DOHH2 (cell line): ENCODE measurements around the gene AXIN1.

Experiments used
- H3F3A ChIP-seq: fragments of 200-600 bp; sonication (generic), shearing (Covaris generic); 2 replicates; pipeline ENCODE4 v1.6.0; 2016; ENCODE audit warnings: antibody characterized with exemption, mild to moderate bottlenecking; ENCODE audit not compliant: control insufficient read depth, insufficient read depth
- H3K27ac ChIP-seq: fragments of 200-600 bp; sonication (generic); 2 replicates; pipeline ENCODE4 v1.5.1; 2014; ENCODE audit warnings: low read depth, mild to moderate bottlenecking, low read length, moderate library complexity
- H3K27me3 ChIP-seq: fragments of 200-600 bp; sonication (generic); 2 replicates; pipeline ENCODE4 v1.6.1; 2014; ENCODE audit warnings: mild to moderate bottlenecking, low read length, mixed read lengths; ENCODE audit not compliant: control insufficient read depth
- H3K36me3 ChIP-seq: fragments of 200-600 bp; sonication (generic); 2 replicates; pipeline ENCODE4 v1.6.1; 2014; ENCODE audit warnings: mild to moderate bottlenecking, low read length, moderate library complexity, mixed read lengths; ENCODE audit not compliant: control insufficient read depth
- H3K4me1 ChIP-seq: fragments of 200-600 bp; sonication (generic); 2 replicates; pipeline ENCODE4 v1.6.1; 2014; ENCODE audit warnings: mild to moderate bottlenecking, low read length, mixed read lengths; ENCODE audit not compliant: control insufficient read depth
- H3K4me2 ChIP-seq: fragments of 200-600 bp; sonication (generic); 2 replicates; pipeline ENCODE4 v1.6.0; 2014; ENCODE audit warnings: mild to moderate bottlenecking, low read length, moderate library complexity
- H3K4me3 ChIP-seq: fragments of 200-600 bp; sonication (generic); 2 replicates; pipeline ENCODE4 v1.5.1; 2014; ENCODE audit warnings: mild to moderate bottlenecking, low read length, mixed read lengths
- H3K79me2 ChIP-seq: fragments of 200-600 bp; sonication (generic); 2 replicates; pipeline ENCODE4 v1.6.1; 2014; ENCODE audit warnings: mild to moderate bottlenecking, low read length, mixed read lengths; ENCODE audit not compliant: control insufficient read depth
- H3K9me2 ChIP-seq: fragments of 200-600 bp; sonication (generic); replicated peaks from 2 replicates; pipeline ENCODE4 v1.6.1; 2014; ENCODE audit warnings: mild to moderate bottlenecking, low read length, mixed read lengths; ENCODE audit not compliant: control insufficient read depth
- H3K9me3 ChIP-seq: fragments of 200-600 bp; sonication (generic); 2 replicates; pipeline ENCODE4 v1.6.1; 2014; ENCODE audit warnings: antibody characterized with exemption, low read length, mixed read lengths; ENCODE audit not compliant: control insufficient read depth, insufficient read depth
- H4K20me1 ChIP-seq: fragments of 200-600 bp; sonication (generic); 2 replicates; pipeline ENCODE4 v1.6.0; 2014; ENCODE audit warnings: low read depth, mild to moderate bottlenecking, antibody characterized with exemption, low read length, moderate library complexity; ENCODE audit not compliant: control insufficient read depth, insufficient read depth
- EZH2phosphoT487 ChIP-seq: fragments of 200-600 bp; sonication (generic); IDR thresholded peaks from 2 replicates; pipeline ENCODE4 v1.6.1; 2017; ENCODE audit warnings: borderline replicate concordance, mild to moderate bottlenecking, antibody characterized with exemption, low read length, moderate library complexity, mixed read lengths
- TF ChIP-seq, protein P1 (sequence below): fragments of 200-600 bp; sonication (generic); IDR thresholded peaks from one replicate; pipeline ENCODE4 v1.5.1; 2014; ENCODE audit warnings: antibody characterized with exemption, mild to moderate bottlenecking, low read depth, low read length; ENCODE audit not compliant: poor library complexity, severe bottlenecking

The AXIN1 gene

DNA sequence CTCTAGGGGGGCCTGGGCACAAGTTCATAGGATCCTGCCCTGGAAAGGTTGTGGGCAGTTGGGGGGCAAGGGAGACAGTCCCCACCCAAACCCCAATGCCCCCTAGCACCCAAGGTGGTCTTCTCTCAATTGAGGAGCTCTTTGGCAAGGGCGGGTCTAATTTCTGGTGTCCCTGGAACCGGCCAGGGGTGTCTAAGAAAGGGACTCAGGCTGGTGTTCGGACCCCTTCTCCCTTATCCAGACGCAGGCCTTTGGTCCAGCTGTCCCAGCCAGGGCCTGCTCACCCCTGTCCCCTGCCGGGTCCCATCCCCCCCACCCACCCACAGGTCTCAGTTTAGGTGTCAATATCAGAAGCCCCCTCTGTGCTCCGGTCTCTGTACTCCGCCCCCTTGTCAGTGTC lies 73.0 kb downstream of the AXIN1 start:
- Histone ChIP-seq H3K27me3 (peaks cover 16% of the 10 kb centered on the region), H3K4me3 (no peak overlapping the region), H3K36me3 (no peaks in the 10 kb centered on the region), H3K27ac (no peak overlapping the region), H3K9me2 (no peaks in the 10 kb centered on the region), H4K20me1 (no peaks in the 10 kb centered on the region), H3K4me1 (peaks cover 3% of the 10 kb centered on the region; the same call in 1 of the 2 replicates), H3F3A (no peaks in the 10 kb centered on the region), H3K4me2 (no peak overlapping the region), H3K79me2 (no peaks in the 10 kb centered on the region), H3K9me3 (no peaks in the 10 kb centered on the region)
- no peak for TF ChIP-seq EZH2phosphoT487
- TF ChIP-seq, protein P1, sequence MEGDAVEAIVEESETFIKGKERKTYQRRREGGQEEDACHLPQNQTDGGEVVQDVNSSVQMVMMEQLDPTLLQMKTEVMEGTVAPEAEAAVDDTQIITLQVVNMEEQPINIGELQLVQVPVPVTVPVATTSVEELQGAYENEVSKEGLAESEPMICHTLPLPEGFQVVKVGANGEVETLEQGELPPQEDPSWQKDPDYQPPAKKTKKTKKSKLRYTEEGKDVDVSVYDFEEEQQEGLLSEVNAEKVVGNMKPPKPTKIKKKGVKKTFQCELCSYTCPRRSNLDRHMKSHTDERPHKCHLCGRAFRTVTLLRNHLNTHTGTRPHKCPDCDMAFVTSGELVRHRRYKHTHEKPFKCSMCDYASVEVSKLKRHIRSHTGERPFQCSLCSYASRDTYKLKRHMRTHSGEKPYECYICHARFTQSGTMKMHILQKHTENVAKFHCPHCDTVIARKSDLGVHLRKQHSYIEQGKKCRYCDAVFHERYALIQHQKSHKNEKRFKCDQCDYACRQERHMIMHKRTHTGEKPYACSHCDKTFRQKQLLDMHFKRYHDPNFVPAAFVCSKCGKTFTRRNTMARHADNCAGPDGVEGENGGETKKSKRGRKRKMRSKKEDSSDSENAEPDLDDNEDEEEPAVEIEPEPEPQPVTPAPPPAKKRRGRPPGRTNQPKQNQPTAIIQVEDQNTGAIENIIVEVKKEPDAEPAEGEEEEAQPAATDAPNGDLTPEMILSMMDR, result no peak

DNA sequence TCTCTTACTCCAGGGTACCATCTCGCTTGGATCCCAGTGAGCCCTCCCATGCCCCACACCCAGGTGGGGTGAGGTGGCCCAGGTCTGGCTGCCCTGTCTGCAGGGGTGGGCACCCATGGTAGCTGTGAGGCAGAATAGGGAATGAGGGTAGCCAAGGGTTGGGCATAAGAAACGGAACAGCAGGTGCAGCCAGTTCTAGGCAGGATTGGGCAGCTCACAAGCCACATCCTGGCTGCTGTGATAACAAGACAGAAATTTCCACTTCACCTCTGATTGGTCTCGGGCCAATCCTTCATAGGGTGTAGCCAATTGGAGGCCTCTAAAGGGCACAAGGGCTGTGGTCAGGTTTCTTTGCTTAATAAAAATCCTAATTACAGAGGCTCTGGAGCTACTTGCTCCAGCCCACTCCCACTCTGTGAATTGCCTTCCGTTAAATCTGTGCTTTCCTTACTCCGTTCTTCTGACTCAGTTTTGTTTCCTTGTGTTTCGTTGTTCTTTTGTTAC lies 73.6 kb downstream of the AXIN1 start:
- TF ChIP-seq, protein P1, result no peak
- no peak for TF ChIP-seq EZH2phosphoT487
- no peaks in the 10 kb centered on the region for H3K36me3 ChIP-seq
- no peak overlapping the region for H3K4me3 ChIP-seq
- H3K9me3 ChIP-seq, result no peaks in the 10 kb centered on the region
- H3K4me2 ChIP-seq, result no peak overlapping the region
- H3K79me2 ChIP-seq, result no peaks in the 10 kb centered on the region
- no peaks in the 10 kb centered on the region for H3F3A ChIP-seq
- peaks cover 3% of the 10 kb centered on the region; the same call in 1 of the 2 replicates for H3K4me1 ChIP-seq
- H3K9me2 ChIP-seq, result no peaks in the 10 kb centered on the region
- H3K27me3 ChIP-seq, result peaks cover 22% of the 10 kb centered on the region
- H4K20me1 ChIP-seq, result no peaks in the 10 kb centered on the region
- no peak overlapping the region for H3K27ac ChIP-seq

DNA sequence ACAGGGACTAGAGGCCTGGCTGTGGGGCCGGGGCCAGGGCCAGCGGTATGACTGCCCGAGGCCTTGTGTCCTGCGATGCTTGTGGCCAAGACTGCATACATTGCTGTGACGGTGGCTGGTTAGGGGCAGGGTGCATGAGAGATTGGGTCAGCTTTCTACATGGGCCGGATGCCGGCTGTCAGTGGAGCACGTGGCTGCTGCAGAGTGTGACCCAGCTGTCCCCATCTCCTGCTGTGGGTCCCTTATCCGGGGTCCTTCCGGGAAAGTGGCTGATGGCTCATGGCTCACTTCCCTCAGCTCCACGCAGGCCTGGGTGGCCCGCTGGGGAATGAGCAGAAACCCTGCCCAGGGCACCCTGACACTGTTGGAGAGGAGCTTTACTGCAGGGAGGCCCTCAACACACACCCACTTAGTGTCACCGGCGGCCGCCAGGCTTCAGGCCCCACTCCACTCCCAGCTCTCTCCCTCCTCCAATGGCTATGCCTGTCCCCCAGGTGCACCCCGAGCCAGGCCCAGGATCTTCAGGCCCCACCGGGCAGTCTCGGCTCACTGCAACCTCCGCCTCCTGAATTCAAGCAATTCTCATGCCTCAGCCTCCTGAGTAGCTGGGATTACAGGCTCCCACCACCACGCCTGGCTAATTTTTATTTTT lies 76.0 kb downstream of the AXIN1 start:
- TF ChIP-seq, protein P1, result no peak
- TF ChIP-seq EZH2phosphoT487, result no peak
- H3K27ac ChIP-seq, result no peak overlapping the region
- H3K36me3 ChIP-seq, result no peaks in the 10 kb centered on the region
- H4K20me1 ChIP-seq, result no peaks in the 10 kb centered on the region
- H3K4me1 ChIP-seq, result peaks cover 3% of the 10 kb centered on the region; the same call in 1 of the 2 replicates
- H3K79me2 ChIP-seq, result no peaks in the 10 kb centered on the region
- no peaks in the 10 kb centered on the region for H3K9me2 ChIP-seq
- no peaks in the 10 kb centered on the region for H3F3A ChIP-seq
- H3K4me2 ChIP-seq, result no peak overlapping the region
- H3K27me3 ChIP-seq, result peaks cover 22% of the 10 kb centered on the region
- H3K9me3 ChIP-seq, result no peaks in the 10 kb centered on the region
- H3K4me3 ChIP-seq, result no peak overlapping the region
